Peyer's patch (tissue), 4 donors: Measurements from ENCODE around the gene MOB3B.

Experiments
- CTCF ChIP-seq, 6 experiments: fragments of 450-650 bp in 4 of 6; fragments of 200-600 bp in 2 of 6; sonication (generic) in 1 of 6; IDR thresholded peaks; one replicate each; pipeline ENCODE4 v1.5.1; 2017 to 2019; ENCODE audit warnings: antibody characterized with exemption in 6 of 6, mild to moderate bottlenecking in 3 of 6, moderate library complexity in 1 of 6
- POLR2A ChIP-seq, 2 donors: fragments of 450-650 bp; IDR thresholded peaks; one replicate each; pipeline ENCODE4 v1.5.1; 2017; ENCODE audit warnings: antibody characterized with exemption in 2 of 2, mild to moderate bottlenecking in 2 of 2, moderate library complexity in 2 of 2

- TF ChIP-seq CTCF (IDR thresholded peaks at IDR 0.05) (no peak), POLR2A (IDR thresholded peaks at IDR 0.05) (no peak)
Observed at GRCh38 chr9:27540502-27540901, 10.9 kb upstream of the MOB3B start.
